ENCODE measurements around the gene MED25. TPM values are rescaled to one million over a fixed set of nuclear protein-coding genes. Genes with fewer than 3 reads are reported as not detected.
A peak's percentile ranks its signal among the peaks of the same experiment; 100 is the strongest.

MED25 gene
- total RNA-seq, 1 donor from 2014 or later, result 85.4 TPM

GRCh38 chr19:49802836-49803528 is 15.1 kb upstream of the MED25 start:
- H3K27me3 Mint-ChIP-seq (ENCODE audit: low read depth), result no peaks in the 10 kb centered on the region
- H3K4me1 Mint-ChIP-seq, result peaks cover 11% of the 10 kb centered on the region
- no peaks in the 10 kb centered on the region for H3K9me3 Mint-ChIP-seq
- H3K4me3 Mint-ChIP-seq, result no peak overlapping the region
- no peak for DNase-seq (ENCODE audit: low read depth, low spot score)
- no peak for TF ChIP-seq CTCF (conservative IDR thresholded peaks at IDR 0.05)
- H3K36me3 Mint-ChIP-seq (ENCODE audit: low read depth), result peaks cover 8% of the 10 kb centered on the region
- no peak overlapping the region for H3K27ac Mint-ChIP-seq (ENCODE audit: unreplicated experiment)

GRCh38 chr19:49803529-49803856 is 14.6 kb upstream of the MED25 start:
- no peak for TF ChIP-seq CTCF (conservative IDR thresholded peaks at IDR 0.05)
- Mint-ChIP-seq H3K4me3 (no peak overlapping the region), H3K27me3 (ENCODE audit: low read depth) (no peaks in the 10 kb centered on the region), H3K27ac (ENCODE audit: unreplicated experiment) (no peak overlapping the region), H3K9me3 (no peaks in the 10 kb centered on the region), H3K4me1 (peaks cover 11% of the 10 kb centered on the region), H3K36me3 (ENCODE audit: low read depth) (peaks cover 8% of the 10 kb centered on the region)
- no peak for DNase-seq (ENCODE audit: low read depth, low spot score)

GRCh38 chr19:49805822-49806619 is 12.1 kb upstream of the MED25 start:
- no peak for DNase-seq (ENCODE audit: low read depth, low spot score)
- H3K36me3 Mint-ChIP-seq (ENCODE audit: low read depth), result peaks cover 5% of the 10 kb centered on the region
- H3K27ac Mint-ChIP-seq (ENCODE audit: unreplicated experiment), result no peak overlapping the region
- peaks cover 23% of the 10 kb centered on the region for H3K4me1 Mint-ChIP-seq
- H3K9me3 Mint-ChIP-seq, result no peaks in the 10 kb centered on the region
- H3K27me3 Mint-ChIP-seq (ENCODE audit: low read depth), result no peaks in the 10 kb centered on the region
- peak overlapping the region; percentile 38 for H3K4me3 Mint-ChIP-seq
- no peak for TF ChIP-seq CTCF (conservative IDR thresholded peaks at IDR 0.05)

- no peak for DNase-seq (ENCODE audit: low read depth, low spot score)
- no peak for TF ChIP-seq CTCF (conservative IDR thresholded peaks at IDR 0.05)
- Mint-ChIP-seq H3K36me3 (ENCODE audit: low read depth) (peaks cover 5% of the 10 kb centered on the region), H3K27me3 (ENCODE audit: low read depth) (no peaks in the 10 kb centered on the region), H3K27ac (ENCODE audit: unreplicated experiment) (no peak overlapping the region), H3K9me3 (no peaks in the 10 kb centered on the region), H3K4me3 (peak overlapping the region; percentile 38), H3K4me1 (peaks cover 23% of the 10 kb centered on the region)
Observed at GRCh38 chr19:49806620-49806959, 11.5 kb upstream of the MED25 start.

- H3K27me3 Mint-ChIP-seq (ENCODE audit: low read depth), result no peaks in the 10 kb centered on the region
- H3K4me3 Mint-ChIP-seq, result peak overlapping the region; percentile 51
- no peak for TF ChIP-seq CTCF (conservative IDR thresholded peaks at IDR 0.05)
- peak overlapping the region; percentile 27 for H3K27ac Mint-ChIP-seq (ENCODE audit: unreplicated experiment)
- H3K4me1 Mint-ChIP-seq, result peaks cover 25% of the 10 kb centered on the region
- peaks cover 5% of the 10 kb centered on the region for H3K36me3 Mint-ChIP-seq (ENCODE audit: low read depth)
- no peak for DNase-seq (ENCODE audit: low read depth, low spot score)
- H3K9me3 Mint-ChIP-seq, result no peaks in the 10 kb centered on the region
Observed at GRCh38 chr19:49807058-49807903, 10.8 kb upstream of the MED25 start.
